Activated B cell treated with CpG ODN at 0.5 μM for 24 hours (primary cell): Measurements from ENCODE around the gene PLGRKT. TPM values are rescaled to one million over a fixed set of nuclear protein-coding genes. Genes with fewer than 3 reads are reported as not detected.

Experiments
- ATAC-seq: fragments of 200-7000 bp; cut with Tn5 transposase; one replicate; pipeline ENCODE4 v1.10.0; 2021; ENCODE audit warnings: low read depth, mild to moderate bottlenecking, moderate library complexity
- CTCF ChIA-PET: fragments of 350-600 bp; sonication (Branson Sonifier 250); formaldehyde crosslinking; loops from one replicate; lab custom pipeline; 2021; ENCODE audit warnings: antibody characterized with exemption; lab: Charles Lee
- POLR2A ChIA-PET: fragments of 350-600 bp; sonication (Branson Sonifier 250); formaldehyde crosslinking; loops from one replicate; lab custom pipeline; 2021; ENCODE audit warnings: antibody characterized with exemption; lab: Charles Lee
- DNase-seq: peaks from one replicate; pipeline ENCODE4 v3.0.0; 2022
- H3K27ac Mint-ChIP-seq: one replicate; pipeline ENCODE4 v1.8.0; 2020; ENCODE audit warnings: mixed read lengths
- H3K27me3 Mint-ChIP-seq: one replicate; pipeline ENCODE4 v1.8.0; 2021; ENCODE audit warnings: mixed read lengths
- H3K36me3 Mint-ChIP-seq: one replicate; pipeline ENCODE4 v1.8.0; 2021; ENCODE audit warnings: low read depth, mixed read lengths
- H3K4me1 Mint-ChIP-seq: one replicate; pipeline ENCODE4 v1.8.0; 2021; ENCODE audit warnings: mixed read lengths
- H3K4me3 Mint-ChIP-seq: one replicate; pipeline ENCODE4 v1.8.0; 2020; ENCODE audit warnings: mild to moderate bottlenecking, mixed read lengths
- H3K9me3 Mint-ChIP-seq: one replicate; pipeline ENCODE4 v1.8.0; 2020; ENCODE audit warnings: mixed read lengths
- CTCF ChIP-seq: fragments of 200-600 bp; IDR thresholded peaks from one replicate; pipeline ENCODE4 v1.8.0; 2022; ENCODE audit warnings: antibody characterized with exemption, mild to moderate bottlenecking
- intact Hi-C: fragments of 100-400 bp; cut with micrococcal nuclease; formaldehyde crosslinking; loops from one replicate; pipeline ENCODE4 v1.15.1; 2024
- total RNA-seq: library from RNA; stranded (reverse); gene quantifications from 2 replicates; pipeline ENCODE4 v1.2.3, GENCODE V29; 2022

PLGRKT gene
- total RNA-seq, 1 donor from 2014 or later = 59.7 TPM

GRCh38 chr9:5441043-5441442 is 3.3 kb upstream of the PLGRKT start:
- H3K4me3 Mint-ChIP-seq = no peak overlapping the region
- DNase-seq (no peak), ATAC-seq (no peak)
- ChIA-PET CTCF (interaction anchor here (1.1 to 8.0 kb wide), 3 partner anchors 147 to 254 kb away, joined by 5 to 87 read pairs (median 56); partner anchors contain the start of gene INSL6), POLR2A (interaction anchor here (0.6 to 6.6 kb wide), 6 partner anchors 7 to 187 kb away, joined by 3 to 152 read pairs (median 44); partner anchors contain the start of genes CD274 and RIC1)
- TF ChIP-seq CTCF = no peak
- H3K27ac Mint-ChIP-seq = no peak overlapping the region
- intact Hi-C loops = loop anchor here (10.0 kb wide), 1 partner anchor 366 kb away; no protein-coding TSS in a partner anchor
- H3K36me3 Mint-ChIP-seq = peaks cover 21% of the 10 kb centered on the region
- no peaks in the 10 kb centered on the region for H3K9me3 Mint-ChIP-seq
- peaks cover 59% of the 10 kb centered on the region for H3K4me1 Mint-ChIP-seq
- H3K27me3 Mint-ChIP-seq = no peaks in the 10 kb centered on the region

- Mint-ChIP-seq H3K27me3 (no peaks in the 10 kb centered on the region), H3K4me1 (peaks cover 57% of the 10 kb centered on the region), H3K36me3 (peaks cover 27% of the 10 kb centered on the region), H3K4me3 (no peak overlapping the region), H3K27ac (no peak overlapping the region), H3K9me3 (no peaks in the 10 kb centered on the region)
- ChIA-PET CTCF (interaction anchor here (1.0 to 8.0 kb wide), 5 partner anchors 10 to 253 kb away, joined by 3 to 87 read pairs (median 22); partner anchors contain the start of genes CD274 and INSL6), POLR2A (interaction anchor here (0.6 to 6.6 kb wide), 6 partner anchors 8 to 187 kb away, joined by 6 to 155 read pairs (median 105); partner anchors contain the start of genes CD274 and RIC1)
- no peak for ATAC-seq
- intact Hi-C loops = loop anchor here (10.0 kb wide), 1 partner anchor 366 kb away; no protein-coding TSS in a partner anchor
- DNase-seq = no peak
- no peak for TF ChIP-seq CTCF
These were observed 2.7 kb upstream of the PLGRKT start for GRCh38 chr9:5440426-5440825.

- DNase-seq = peak; percentile 60
- Mint-ChIP-seq H3K4me3 (peak overlapping the region; percentile 96), H3K27me3 (no peaks in the 10 kb centered on the region), H3K27ac (peak overlapping the region; percentile 100), H3K9me3 (no peaks in the 10 kb centered on the region), H3K36me3 (peaks cover 36% of the 10 kb centered on the region), H3K4me1 (peaks cover 61% of the 10 kb centered on the region)
- POLR2A ChIA-PET = interaction anchor here (0.6 to 6.6 kb wide), 54 partner anchors 10 to 1911 kb away, joined by 3 to 238 read pairs (median 5); partner anchors contain the start of genes CD274, CDC37L1, INSL6 and JAK2
- CTCF ChIA-PET = interaction anchor here (0.7 to 8.0 kb wide), 12 partner anchors 10 to 676 kb away, joined by 3 to 87 read pairs (median 4); partner anchors contain the start of genes CD274, INSL6, RCL1 and RIC1
- intact Hi-C loops = loop anchor here (1.0 to 5.0 kb wide), 14 partner anchors 12 to 1911 kb away; partner anchors contain the start of genes AK3, CD274, CDC37L1 and ERMP1
- peak; percentile 66 for ATAC-seq
- no peak for TF ChIP-seq CTCF
These were observed 807 bp upstream of the PLGRKT start for GRCh38 chr9:5438301-5439162.

GRCh38 chr9:5436441-5436840 is 1.3 kb downstream of the PLGRKT start:
- no peaks in the 10 kb centered on the region for H3K9me3 Mint-ChIP-seq
- H3K27ac Mint-ChIP-seq = peak overlapping the region; percentile 100
- ChIA-PET POLR2A (interaction anchor here (0.5 to 6.6 kb wide), 16 partner anchors 8 to 572 kb away, joined by 3 to 238 read pairs (median 16); partner anchors contain the start of genes CD274, PDCD1LG2 and RIC1), CTCF (interaction anchor here (2.5 to 5.2 kb wide), 4 partner anchors 14 to 164 kb away, joined by 9 to 56 read pairs (median 26); partner anchors contain the start of gene CD274)
- intact Hi-C loops = loop anchor here (2.0 to 5.0 kb wide), 5 partner anchors 396 to 1909 kb away; partner anchors contain the start of genes AK3, ERMP1, JAK2 and RFX3
- no peaks in the 10 kb centered on the region for H3K27me3 Mint-ChIP-seq
- H3K4me3 Mint-ChIP-seq = peak overlapping the region; percentile 96
- peaks cover 58% of the 10 kb centered on the region for H3K4me1 Mint-ChIP-seq
- DNase-seq (no peak), ATAC-seq (no peak)
- no peak for TF ChIP-seq CTCF
- peaks cover 55% of the 10 kb centered on the region for H3K36me3 Mint-ChIP-seq
